HS-27A (cell line): Measurements from ENCODE around the gene DHX15.
A peak's percentile ranks its signal among the peaks of the same experiment; 100 is the strongest.

ENCODE experiments used
- DNase-seq: peaks from one replicate; pipeline ENCODE4 v3.0.0-alpha.2; 2012; ENCODE audit warnings: low read depth, missing footprints

The DHX15 gene

DNA sequence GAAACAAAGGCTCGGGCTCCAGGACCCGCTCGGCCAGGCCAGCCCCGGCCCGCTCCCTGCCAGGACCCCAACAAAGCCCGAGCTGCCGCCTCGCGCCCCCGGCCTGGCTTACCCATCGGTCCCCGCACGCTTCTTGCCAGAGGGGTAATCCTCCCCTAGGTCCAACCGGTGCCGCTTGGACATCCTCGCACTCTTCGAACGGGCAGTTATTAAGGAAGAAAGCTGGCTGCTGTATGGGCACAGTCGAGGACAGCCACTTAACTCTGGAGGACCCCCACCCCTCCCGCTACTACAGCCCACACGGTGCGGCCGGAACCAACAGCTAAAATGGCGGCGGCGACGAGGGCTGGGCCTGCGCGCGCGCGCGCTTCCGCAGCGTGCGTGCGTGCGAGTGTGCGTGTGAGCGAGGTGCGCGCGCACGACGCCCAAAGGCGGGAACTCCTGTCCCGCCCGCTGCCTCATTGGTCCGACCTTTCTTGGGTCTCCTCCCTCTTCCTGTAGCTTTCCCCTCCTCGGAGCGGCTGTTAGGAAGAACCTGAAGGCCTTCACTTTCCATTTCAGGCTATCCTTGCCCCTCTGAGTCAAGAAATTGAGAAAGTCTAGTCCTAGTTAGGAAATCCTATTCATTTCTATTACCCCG is at the start of gene DHX15:
TSS of gene DHX15 (minus strand) at position 344 of the 640 bp plus-strand sequence. CDS start at position 183, 161 bp downstream.
- peak; percentile 76 for DNase-seq

DNA sequence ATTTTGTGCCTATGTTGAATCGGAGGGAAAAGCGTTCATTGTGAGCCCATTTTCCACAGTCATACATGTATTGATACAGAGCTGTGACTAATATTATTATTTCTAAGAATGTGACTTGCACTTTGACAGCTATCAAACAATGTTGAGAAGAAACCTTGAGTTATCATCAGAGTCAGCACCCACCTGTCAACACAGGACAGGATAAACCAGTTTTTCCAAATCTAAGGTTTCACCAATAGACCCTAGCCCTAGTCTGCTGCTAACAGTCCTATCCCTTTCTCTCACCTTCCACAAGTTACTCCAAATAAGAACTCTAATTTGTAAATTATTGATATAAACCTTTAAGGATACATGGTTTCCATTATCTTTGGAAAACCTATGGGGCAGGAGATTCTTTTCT is 47.7 kb upstream of the DHX15 start:
- no peak for DNase-seq

DNA sequence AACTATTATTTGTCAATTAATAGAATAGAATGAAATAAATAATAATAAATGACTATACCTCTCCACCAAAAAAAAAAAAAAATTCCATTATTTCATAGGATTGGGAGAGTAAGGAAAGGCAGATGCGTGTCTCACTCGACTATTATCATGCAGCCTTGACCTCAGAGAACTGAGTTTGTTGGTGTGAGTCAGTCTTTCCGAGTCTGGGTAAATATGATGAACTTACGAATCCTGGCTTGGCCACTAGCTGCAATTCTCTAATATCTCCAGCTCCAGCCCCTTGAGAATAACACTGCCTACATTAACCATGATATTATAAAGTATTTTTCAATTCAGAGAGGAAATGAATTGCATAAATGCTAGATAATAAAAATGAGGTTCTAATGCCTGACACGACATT is 46.6 kb upstream of the DHX15 start:
- DNase-seq, result no peak

DNA sequence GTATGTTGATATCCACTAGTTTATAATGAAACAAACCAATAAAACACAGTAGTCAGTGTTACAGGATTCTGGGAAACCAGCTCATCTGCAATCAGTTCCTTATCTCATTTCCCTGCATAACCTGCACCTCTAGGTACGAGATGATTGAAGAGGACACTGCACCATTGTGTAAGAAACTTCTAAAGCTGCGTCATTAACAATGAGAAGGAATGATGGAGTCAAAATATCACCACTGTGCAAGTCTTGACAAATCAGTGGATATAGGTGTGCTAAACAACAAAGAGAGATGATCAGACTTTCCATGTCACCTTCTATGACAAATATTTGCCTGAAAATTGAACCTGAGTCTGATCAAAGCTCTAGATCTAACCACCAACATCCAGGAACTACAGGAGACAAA is 40.7 kb upstream of the DHX15 start:
- DNase-seq, result no peak

DNA sequence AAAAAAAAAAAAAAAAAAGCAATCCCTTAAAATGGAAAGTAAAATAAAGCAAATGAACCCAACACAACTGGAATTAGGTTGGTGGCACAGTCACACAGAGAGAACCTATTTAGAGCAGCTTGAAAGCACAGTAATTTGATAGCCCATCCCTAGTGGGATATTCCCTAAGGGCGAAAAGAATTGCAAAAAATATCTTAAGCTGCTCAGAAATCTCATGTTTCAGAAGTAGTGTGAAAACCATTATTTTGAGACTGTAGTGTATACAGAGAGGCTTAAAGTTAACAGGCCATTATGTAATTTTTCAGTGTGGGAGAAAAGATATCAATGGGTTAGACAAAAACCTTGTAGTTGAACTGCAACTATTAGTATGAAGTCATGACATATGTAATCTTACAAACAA is 40.0 kb upstream of the DHX15 start:
- DNase-seq, result no peak

DNA sequence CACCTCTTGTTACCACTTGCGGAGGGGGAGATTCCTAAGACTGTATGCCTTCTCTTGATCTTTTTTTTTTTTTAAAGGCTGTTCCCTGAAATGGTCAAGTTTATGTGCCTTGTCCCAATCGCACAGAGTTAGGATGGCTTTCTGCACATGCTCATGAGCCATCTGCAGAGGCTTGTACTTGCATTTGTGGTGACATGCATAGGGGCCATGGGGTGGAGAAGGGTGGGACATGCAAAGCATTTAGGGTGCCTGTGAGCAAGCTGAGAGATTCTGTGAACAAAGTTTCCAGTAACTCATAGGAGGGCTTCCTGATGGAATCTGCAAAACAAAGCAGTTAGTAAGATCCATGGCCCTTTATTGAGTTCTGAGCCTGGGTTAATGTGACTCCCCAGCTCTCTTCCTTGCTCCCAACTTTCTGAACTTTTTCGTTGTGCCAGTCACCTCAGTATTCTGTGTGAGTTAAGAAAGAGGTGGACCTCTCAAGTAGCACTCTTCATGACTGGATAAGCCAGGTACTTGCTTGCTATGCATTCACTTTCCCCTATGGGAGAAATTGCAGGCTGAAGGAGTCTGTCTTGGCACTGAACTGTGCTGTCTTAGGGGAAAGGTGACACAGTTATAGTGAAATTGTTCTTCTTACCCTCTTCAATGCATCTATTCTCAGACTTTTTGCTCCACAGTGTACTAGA is 37.9 kb upstream of the DHX15 start:
- DNase-seq, result no peak

DNA sequence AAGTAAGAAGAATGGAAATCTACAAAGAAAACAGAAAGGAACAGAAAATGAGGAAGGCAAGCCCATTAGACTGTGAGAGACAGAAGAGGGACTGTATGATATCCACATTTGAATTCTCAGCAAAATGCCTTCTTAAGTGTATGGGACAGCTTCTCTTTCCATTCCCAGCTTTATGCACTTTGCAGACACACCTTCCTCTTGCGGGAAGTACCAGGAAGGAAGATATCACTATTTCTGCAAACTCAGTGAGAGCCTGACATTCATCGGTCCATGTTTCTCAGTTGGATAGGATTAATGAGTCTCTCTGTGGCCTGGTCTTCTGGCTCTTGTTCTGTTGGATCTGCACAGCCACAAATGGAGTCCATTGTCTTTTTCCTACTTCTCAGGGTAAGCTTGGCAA is 31.6 kb upstream of the DHX15 start:
- no peak for DNase-seq

DNA sequence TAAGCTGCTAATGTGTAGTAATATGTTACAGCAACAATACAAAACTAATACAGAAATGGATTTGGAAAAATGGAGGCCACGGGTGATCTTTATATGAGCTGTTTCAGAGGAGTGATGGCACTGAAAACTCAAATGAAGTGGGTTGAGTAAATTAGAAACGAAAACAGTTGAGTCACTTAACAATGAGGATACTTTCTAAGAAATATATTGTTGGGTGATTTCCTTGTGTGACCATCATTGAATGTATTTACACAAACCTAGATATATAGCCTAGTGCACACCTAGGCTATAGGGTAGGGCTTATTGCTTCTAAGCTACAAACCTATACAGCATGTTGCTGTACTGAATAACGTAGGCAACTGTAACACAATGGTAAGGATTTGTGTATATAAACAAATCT is 30.5 kb upstream of the DHX15 start:
- DNase-seq, result no peak

DNA sequence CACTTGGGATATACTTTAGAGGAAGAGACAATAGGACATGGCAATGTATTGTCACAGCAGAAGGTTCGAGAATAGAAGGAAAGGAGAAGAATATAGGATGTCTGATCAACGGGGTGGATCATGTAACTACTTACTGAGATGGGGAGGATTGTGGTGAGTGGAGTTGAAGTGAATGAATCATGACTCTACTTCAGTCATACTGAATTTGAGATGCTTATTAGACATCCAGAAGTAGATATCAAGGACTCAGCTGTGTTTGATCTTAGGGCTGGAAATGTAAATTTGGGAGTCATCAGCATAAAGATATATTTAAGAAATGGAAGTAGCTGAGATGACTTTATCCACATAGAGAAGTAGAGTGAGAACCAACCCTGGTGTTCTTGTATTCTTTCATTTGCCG is 29.1 kb upstream of the DHX15 start:
- no peak for DNase-seq

DNA sequence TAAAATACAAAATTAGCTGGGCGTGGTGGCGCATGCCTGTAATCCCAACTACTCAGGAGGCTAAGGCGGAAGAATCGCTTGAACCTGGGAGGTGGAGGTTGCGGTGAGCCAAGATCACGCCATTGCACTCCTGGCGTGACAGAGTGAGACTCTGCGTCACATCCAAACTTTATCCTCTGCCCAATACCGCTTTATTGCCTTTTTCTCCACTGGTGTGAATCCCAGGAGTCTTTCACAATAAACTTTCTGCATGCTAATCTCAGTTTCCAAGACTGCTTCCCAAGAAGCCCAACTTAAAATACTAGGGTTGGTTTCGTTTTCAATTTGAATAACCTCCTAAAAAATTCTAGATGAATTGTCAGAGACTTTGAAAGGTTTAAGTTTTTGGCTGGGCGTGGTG is 27.2 kb upstream of the DHX15 start:
- no peak for DNase-seq

DNA sequence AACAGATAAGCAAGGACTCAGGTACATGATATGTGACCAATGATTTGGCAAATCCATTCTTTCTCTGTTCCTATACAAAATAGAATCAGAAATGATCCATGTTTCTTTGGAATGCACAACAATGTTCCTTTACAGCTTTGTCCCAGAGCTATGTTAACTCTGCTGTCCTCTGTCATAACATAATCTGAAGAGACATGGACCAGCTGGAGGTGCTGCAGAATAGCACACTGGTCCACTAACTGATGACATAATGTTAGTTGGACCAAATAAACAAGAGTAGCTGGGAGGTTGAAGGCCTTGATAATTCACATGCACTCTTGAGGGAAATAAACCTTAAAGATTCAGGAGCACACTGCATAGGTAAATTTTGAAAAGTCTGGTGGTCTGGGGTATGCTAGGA is 23.0 kb upstream of the DHX15 start:
- no peak for DNase-seq

DNA sequence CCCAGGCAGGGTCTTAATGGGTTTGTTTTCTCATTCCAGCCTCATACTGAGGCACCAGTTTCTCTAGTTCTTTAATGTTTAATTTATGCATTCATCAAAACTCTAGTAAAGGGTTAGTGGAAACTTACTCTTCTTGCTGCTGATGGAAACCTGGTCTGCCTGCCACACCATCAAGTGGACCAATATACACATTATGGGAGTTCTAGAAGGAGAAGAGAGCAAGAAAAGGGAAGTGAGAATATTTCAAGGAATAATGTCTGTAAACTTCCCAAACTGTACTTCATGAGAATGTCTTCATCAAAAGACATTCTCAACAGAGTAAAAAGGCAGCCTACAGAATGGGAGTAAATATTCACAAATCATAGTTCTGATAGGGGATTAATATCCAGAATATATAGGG is 20.9 kb upstream of the DHX15 start:
- DNase-seq, result no peak

DNA sequence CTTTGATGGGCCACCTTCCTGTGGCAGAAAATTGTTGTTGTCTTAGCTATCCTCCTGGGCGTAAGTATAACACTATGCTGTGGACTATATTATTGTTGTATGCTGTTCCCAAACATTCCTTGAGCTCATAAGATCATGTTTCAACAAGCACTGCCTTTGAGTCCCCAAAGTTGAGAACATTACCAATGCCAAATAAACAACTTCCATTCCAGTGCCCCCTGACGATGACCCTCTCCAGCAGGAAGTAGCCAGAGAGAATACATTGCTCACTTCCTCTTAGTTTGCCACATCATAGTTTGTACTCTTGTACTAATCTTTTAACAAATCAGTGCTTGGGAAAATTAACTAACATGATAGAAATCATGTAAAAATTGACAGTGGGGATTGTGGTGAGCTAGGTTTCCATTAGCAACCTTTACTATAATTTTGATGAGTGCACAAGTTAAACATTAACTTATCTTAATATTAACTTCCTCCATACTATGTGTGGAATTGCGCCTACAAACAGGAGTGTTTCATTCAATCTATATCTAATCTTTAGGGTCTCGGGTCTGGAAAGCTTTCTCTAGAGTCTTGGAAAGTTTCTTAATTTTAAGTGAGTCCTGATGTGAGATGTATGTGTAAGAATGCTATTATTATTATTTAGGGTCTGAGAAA is 20.3 kb upstream of the DHX15 start:
- no peak for DNase-seq

DNA sequence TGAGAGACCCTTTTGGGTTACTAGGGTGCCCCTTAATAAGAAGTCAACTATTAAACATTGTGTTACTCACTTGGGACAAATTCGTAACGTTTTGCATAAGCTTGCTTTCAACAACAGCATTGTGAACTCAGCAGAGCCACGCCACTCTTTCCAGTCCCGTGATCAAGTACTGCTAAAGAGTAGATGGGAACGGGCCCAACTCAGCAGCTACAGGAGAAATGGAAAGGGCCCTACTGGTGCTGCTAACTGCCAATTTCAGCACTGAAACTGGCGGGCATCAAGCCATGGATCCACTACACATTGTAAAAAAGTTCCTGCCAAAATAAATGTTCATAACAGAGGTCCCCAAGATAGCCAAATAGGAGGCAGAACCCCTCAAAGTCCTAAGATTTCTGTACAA is 19.0 kb upstream of the DHX15 start:
- no peak for DNase-seq

DNA sequence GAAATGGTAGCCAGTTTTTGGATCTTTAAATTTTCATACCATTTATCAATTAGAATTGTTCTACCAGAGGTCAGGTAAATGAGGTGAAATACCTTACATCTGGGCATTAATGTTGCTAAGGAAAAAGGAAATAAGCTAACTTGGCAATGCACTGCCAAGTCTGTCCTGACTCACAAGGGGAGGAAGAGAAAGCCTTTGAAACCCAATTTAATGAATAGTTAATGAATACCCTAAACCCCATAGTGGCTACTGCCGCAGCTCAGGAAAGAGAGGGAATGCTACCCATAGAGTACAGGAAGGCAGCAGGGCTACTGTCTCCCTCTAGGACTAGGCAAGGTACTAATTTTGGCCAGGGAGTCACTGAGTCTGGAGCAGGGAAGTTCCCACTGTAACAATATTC is 16.8 kb upstream of the DHX15 start:
- DNase-seq, result no peak

DNA sequence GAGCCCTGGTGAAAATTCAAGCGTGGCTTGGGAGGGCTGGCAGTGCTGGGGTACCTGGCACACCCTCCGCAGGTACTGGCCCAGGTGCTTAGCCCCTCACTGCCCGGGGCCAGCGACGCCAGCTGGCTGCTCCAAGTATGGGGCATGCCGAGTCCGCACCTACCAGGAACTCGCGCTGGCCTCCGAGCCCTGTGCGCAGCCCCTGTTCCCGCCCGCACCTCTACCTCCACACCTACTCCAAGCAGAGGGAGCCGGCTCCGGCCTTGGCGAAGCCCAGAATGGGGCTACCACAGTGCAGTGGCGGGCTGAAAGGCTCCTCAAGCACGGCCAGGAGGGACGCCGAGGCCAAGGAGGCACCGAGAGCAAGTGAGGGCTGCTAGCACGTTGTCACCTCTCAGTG is 14.9 kb upstream of the DHX15 start:
- no peak for DNase-seq

DNA sequence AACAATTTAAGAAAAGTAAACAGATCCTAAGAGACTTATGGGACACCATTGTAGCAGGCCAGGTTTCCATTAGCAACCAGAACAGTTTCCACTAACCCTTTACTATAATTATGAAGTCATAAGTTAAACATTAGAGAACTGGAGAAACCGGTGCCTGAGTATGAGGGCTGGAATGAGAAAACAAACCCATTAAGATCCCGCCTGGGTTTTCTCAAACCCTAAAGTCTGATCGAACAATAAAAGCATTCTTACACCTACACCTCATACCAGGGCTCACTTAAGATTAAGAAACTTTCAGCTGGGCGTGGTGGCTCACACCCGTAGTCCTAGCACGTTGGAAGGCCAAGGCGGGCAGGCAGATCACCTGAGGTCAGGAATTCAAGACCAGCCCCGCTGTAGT is 13.7 kb upstream of the DHX15 start:
- no peak for DNase-seq

DNA sequence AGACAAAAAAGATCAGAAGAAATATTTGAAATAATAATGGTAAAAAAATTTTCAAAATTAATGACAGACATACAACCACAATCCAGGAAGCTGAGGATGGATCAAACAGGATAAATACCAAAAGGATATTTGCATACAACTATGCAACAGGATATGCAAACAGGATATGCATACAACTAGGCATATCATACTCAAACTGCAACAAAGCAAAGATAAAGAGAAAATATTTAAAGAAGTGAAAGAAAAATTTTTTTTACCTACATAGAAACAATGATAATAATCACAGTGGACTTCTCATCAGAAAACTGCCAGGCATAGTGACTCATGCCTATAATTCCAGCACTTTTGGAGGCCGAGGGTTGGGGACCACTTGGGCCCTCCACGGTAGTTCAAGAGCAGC is 11.3 kb upstream of the DHX15 start:
- no peak for DNase-seq

DNA sequence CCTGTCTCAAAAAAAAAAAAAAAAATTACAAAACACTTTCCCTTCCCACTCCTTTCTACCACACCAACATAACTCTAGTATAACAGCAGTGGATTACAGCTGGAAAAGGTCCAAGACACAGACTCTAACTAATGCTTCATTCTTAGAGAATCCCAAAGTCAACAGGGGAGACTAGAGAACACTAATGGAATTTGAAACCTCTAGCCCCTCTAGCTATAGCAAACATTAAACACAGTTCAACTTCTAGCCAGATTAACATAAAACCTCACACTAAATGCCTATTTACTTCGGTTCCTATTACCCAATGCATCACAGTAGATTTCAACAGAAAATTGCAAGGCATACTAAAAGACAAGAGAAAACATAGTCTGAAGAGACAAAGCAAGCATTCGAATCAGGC is 10.5 kb upstream of the DHX15 start:
- peak; percentile 45 for DNase-seq

DNA sequence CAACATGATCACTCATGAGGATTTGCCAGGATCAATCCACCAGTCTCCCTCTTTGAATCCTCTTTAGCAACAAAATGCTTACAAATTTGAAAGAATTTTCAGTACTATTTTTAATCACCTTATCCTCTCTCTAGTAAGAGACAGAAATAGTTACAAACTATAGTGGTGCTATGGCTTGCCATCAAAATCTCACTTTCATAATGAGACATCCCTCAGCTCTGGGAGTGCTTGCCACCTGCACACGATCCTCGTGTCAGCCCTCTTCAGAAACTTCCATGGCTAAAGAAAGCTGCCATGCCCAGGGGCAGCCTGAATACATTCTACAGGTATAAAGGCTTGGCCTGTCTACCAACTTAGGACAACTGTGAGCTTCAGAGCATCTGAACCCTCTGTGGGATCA is 5.1 kb upstream of the DHX15 start:
- DNase-seq, result no peak

DNA sequence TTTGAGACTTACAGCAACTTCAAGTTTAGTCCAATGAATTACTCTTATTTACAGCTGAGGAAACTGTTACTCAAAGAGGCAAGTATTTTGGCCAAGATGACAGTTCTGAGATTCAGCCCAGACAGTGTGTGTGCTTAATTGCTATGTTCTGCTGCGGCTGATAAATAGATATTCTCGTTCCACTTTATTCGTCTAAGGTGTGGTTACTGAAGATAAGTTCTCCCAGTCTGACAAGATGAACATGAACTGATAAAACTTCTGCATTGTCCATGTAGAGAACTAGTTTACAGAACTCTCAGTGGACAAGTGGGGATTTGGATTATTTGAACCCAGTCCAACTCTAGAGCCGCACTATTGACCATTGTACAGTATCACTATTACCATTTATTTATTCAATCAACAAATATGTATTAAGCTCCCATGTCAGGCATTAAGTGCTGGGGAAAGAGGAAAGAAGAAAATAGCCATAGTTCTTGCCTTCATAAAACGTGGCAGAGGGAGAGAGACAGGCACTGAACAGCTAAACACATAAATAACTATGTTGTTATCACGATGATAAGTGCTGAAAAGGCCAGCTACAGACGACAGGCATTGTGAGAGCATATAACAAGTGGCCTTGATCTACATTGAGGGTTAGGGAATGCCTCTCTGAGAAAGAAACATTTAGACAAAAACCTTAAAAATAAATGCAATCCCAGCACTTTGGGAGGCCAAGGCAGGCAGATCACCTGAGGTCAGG is 4.0 kb upstream of the DHX15 start:
- DNase-seq, result no peak

DNA sequence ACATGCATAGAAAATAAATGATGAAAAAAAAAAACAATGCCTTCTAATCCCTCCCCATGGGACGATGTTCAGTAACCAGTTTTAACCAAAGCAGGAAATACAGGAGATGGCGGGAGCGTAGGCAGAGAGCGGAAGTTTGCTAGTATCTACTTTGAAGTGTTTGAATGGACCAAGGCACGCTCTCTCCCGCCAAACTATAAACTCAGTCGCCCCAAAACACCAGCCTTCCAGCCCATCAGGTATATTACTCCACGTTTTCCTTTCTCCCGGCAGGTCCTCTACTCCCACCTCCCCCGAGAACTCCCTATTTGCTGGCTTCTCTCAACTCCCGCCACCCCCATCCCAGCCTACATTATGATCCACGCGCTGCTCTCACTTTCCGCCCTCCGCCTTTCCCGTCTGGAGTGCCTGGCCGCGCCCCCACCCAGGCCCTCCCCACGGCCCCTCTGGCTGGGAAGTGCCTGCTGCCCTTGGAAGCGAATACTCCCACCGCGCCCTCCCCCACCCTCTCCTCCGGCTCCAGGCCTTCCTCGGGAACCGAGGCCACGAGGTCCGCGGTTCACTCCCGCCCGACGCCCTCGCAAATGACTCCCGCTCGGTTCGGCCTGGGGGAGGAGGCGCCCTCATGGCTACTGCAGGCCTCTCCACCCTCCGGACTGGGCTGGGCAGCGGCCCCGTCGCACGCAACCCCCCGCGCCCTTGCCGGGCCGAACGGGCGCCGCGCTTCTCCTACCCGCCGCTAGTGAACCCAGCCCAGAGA is 723 bp downstream of the DHX15 start:
- peak; percentile 29 for DNase-seq
